Measurements from ENCODE around the gene TERF2IP.

GRCh38 chr16:75653922-75654321 is 6.3 kb downstream of the TERF2IP start:
- TF ChIP-seq GATA2 (IDR thresholded peaks at IDR 0.05; ENCODE audit: low read depth, low read length) (no peak), GATA3 (IDR thresholded peaks at IDR 0.05; ENCODE audit: low read depth, low read length) (no peak)

All from SH-SY5Y (cell line).